Erythroblast (primary cell): ENCODE results near the gene CERT1.

Source experiments
- GATA1 ChIP-seq: IDR thresholded peaks from 2 replicates; pipeline ENCODE4 v1.6.1; 2011; ENCODE audit warnings: low read depth, mild to moderate bottlenecking, control low read depth, low read length, moderate library complexity
- POLR2A ChIP-seq: IDR thresholded peaks from 2 replicates; pipeline ENCODE4 v1.6.1; 2011; ENCODE audit warnings: mild to moderate bottlenecking, low read length

GRCh38 chr5:75473463-75473862, 38.0 kb downstream of the CERT1 start:
- TF ChIP-seq POLR2A = no peak
- no peak for TF ChIP-seq GATA1
